ENCODE data around the gene CADM1.

Gene CADM1

GRCh38 chr11:115515647-115516395 is 11.6 kb upstream of the CADM1 start:
- DNase-seq (ENCODE audit: low read depth in 2 of 2, low spot score in 1 of 2) = no peak

- no peak for DNase-seq (ENCODE audit: low read depth in 2 of 2, low spot score in 1 of 2)
These were observed 2.9 kb upstream of the CADM1 start for GRCh38 chr11:115506954-115507675.

GRCh38 chr11:115505175-115505574 is 960 bp upstream of the CADM1 start:
- DNase-seq (ENCODE audit: low read depth in 2 of 2, low spot score in 1 of 2) = no peak

DNA sequence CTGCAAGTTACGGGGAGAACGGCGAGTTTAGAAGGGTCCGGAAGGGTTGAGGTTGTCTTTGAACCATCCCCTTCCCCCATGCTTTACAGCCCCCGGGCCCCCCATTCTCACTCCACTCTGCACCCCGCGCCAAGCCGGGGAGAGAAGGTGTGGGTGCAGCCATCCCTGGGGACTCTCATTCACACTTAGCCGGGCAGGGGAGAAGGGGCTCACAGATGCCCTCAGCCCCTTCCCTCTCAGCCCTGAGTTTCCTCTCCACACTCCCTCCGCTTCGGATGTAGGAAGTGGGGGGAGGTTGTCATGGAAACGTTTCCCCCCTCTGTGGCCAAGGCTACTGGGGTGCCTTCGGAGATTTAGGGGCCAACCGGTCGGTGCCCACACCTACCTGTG is 334 bp downstream of the CADM1 start:
- DNase-seq (ENCODE audit: low read depth in 2 of 2, low spot score in 1 of 2) = no peak

GRCh38 chr11:115503083-115503885 is 931 bp downstream of the CADM1 start:
- DNase-seq (ENCODE audit: low read depth in 2 of 2, low spot score in 1 of 2) = no peak

GRCh38 chr11:115502636-115503082 is 1.6 kb downstream of the CADM1 start:
- DNase-seq (ENCODE audit: low read depth in 2 of 2, low spot score in 1 of 2) = no peak

- DNase-seq (ENCODE audit: low read depth in 2 of 2, low spot score in 1 of 2) = no peak
These were observed 2.2 kb downstream of the CADM1 start for GRCh38 chr11:115501893-115502589.

DNA sequence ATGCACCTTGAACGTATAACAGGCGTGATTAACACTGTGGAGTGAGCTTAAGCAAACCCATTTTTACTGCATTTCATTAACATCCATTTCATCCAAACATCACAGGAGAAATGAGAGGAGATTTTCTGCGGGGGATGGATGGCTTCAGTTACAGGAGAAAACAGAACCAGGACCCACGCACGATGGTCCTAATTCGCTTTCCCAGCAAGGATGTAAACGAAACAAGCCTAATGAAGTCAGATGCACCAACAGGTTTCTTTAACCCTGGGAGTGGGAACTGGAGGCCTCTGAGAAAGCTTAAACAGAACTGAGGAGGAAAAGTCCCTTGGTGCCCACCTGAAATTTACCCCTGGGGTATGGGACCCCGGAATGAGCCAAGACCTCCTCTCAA is 2.7 kb downstream of the CADM1 start:
- DNase-seq (ENCODE audit: low read depth in 2 of 2, low spot score in 1 of 2) = no peak

DNA sequence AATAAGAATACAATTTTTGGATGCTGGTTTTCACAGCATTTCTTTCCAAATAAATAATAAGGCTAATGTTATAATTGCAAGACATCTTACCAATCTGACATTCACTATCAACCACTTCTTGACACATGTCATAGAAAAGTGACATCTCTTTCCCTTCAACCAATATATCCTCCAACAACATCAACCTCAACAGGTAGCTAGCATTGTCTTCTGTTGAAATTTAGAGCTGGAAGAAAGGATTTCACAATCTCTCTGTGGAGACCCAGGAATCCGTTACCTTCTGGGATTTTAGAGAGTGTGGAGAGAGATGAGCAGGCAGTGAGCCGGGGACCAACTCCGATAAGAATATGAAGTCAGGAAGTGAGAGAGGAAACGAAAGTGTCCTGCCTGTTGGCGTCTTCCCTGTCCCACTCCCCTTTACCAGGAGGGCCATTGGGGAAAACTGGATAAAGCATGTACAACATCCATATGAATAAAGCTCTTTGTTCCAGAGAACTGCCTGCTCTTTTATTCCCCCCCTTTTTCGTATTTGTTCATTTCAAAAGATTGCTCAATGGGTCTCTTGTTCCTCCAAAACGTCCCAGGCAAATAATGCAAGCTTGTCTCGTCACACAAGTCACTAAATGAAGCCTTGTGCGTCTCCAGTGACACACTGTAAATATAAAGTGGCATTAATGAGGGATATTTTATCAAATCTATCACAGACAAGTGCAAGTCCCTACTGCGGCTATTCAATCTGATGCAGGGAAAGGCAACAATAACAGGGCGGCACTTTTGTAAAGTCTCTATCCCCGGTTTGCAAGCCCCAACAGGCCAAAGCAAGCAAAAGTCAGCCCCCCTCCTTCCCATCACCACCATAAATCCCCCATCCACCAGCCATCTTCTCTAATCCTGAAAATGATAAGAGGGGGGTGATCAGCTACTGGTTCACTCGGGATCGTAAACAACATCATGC is 3.4 kb downstream of the CADM1 start:
- DNase-seq (ENCODE audit: low read depth in 2 of 2, low spot score in 1 of 2) = no peak

DNA sequence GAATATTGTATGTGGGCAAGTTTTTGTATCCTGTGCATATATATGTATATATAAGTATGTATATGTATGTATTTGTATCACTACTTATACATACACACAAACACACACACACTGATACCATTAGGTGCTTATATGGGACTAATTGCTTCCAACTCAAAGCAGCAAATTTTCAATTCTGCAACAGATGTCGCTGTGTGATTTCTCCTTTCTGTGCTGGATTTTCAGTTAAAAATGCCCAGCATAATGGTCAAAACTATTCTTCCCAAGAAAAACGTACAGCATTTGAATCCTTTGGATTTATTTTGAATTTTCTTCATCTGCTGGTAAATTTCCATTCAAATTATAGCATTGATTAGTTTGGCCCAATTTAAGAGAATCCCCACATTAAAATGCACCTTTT is 4.3 kb downstream of the CADM1 start:
- DNase-seq (ENCODE audit: low read depth in 2 of 2, low spot score in 1 of 2) = no peak

- no peak for DNase-seq (ENCODE audit: low read depth in 2 of 2, low spot score in 1 of 2)
These were observed 4.9 kb downstream of the CADM1 start for GRCh38 chr11:115499241-115499799.

GRCh38 chr11:115498354-115498753 is 5.9 kb downstream of the CADM1 start:
- no peak for DNase-seq (ENCODE audit: low read depth in 2 of 2, low spot score in 1 of 2)

GRCh38 chr11:115497303-115497702 is 6.9 kb downstream of the CADM1 start:
- no peak for DNase-seq (ENCODE audit: low read depth in 2 of 2, low spot score in 1 of 2)

GRCh38 chr11:115496892-115497291 is 7.3 kb downstream of the CADM1 start:
- DNase-seq (ENCODE audit: low read depth in 2 of 2, low spot score in 1 of 2) = no peak

- DNase-seq (ENCODE audit: low read depth in 2 of 2, low spot score in 1 of 2) = no peak
These were observed 10.3 kb downstream of the CADM1 start for GRCh38 chr11:115493905-115494304.

DNA sequence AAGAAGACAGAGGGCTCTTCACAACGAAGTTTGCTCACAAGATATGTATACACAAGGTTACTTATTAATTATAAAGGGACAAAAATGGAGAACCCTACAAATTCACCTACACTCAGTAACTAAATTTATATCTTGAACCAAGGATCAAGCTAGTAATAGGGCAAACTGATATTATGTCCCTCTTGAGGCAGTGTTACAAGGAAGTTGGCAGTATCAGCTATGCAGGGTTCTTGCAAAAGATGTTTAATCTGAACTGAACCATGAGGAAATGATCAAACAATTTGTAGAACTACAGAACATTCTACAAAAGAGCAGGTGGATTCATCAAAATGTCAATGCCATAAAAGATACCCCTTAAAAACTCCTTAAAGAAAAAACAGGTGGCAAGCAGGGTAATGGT is 10.7 kb downstream of the CADM1 start:
- no peak for DNase-seq (ENCODE audit: low read depth in 2 of 2, low spot score in 1 of 2)

DNA sequence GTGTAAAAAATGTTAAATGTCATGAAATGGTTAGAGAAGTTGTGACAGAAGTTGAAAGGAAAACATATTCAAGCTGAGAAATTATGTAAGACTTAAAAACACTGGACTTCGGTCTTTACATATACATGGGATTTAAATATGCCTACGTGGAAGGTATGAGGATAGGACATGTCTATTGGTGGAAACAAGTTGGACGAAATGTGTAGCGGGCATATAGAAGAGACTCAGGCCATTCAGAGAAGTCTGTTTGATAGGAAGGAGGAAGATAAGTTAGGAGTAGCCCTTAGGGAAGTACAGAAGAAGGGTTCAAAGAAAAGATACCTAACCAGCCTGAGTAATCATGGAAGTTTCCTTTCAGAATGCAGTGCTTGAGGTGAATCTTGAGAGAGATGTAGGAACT is 14.7 kb downstream of the CADM1 start:
- DNase-seq (ENCODE audit: low read depth in 2 of 2, low spot score in 1 of 2) = no peak

GRCh38 chr11:115488945-115489344 is 15.3 kb downstream of the CADM1 start:
- no peak for DNase-seq (ENCODE audit: low read depth in 2 of 2, low spot score in 1 of 2)

DNA sequence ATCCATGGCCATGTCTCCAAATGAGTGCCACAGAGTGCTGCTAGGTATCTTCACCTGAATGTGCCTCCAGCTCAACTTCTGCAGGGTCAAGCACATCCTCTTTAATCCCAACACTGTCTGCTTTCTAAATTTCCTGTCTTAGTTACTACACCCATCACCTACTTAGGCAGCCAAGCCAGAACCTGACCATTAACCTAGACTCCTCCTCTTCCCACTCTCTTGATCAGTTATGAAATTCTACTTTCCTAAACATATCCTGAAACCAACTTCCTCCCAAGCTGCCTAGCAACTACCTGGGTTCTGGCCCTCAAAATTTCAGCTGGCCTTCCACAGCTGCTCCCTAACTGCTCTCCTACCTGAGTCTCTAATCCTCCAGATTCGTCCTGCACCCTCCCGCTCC is 22.7 kb downstream of the CADM1 start:
- DNase-seq (ENCODE audit: low read depth in 2 of 2, low spot score in 1 of 2) = no peak

- DNase-seq (ENCODE audit: low read depth in 2 of 2, low spot score in 1 of 2) = no peak
These were observed 23.6 kb downstream of the CADM1 start for GRCh38 chr11:115480611-115481010.

All from stimulated activated CD8-positive, alpha-beta memory T cell treated with anti-CD3 and anti-CD28 coated beads, Interleukin-4, amount 100 ng/mL, for 1 hour (primary cell).